HG03457 (cell line): ENCODE results near the gene FHOD3.

ENCODE experiments used
- ATAC-seq: cut with Tn5 transposase; IDR thresholded peaks from one replicate; pipeline ENCODE4 v1.9.1; 2021; ENCODE audit warnings: moderate number of reproducible peaks; ENCODE audit not compliant: unreplicated experiment

Gene FHOD3

DNA sequence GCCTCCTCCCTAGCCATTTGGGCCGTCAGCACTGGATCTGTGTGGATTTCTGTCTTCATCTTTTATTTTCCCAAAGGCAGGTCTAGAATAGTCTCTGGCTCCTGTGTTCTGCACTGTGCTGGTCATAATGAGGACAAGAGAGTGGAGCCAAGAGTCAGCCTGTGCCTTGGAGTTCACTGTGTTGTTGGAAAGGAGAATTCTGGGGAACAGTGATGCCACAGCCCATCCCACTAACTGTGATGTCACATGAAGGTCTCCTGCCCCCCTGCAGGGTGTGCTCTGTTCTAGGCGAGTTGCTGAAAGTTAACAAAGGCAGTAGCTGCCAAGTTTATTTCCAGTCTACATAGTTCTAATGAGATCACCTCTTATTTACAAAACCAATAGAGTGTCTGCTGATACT lies 282.8 kb downstream of the FHOD3 start:
- ATAC-seq = no peak

DNA sequence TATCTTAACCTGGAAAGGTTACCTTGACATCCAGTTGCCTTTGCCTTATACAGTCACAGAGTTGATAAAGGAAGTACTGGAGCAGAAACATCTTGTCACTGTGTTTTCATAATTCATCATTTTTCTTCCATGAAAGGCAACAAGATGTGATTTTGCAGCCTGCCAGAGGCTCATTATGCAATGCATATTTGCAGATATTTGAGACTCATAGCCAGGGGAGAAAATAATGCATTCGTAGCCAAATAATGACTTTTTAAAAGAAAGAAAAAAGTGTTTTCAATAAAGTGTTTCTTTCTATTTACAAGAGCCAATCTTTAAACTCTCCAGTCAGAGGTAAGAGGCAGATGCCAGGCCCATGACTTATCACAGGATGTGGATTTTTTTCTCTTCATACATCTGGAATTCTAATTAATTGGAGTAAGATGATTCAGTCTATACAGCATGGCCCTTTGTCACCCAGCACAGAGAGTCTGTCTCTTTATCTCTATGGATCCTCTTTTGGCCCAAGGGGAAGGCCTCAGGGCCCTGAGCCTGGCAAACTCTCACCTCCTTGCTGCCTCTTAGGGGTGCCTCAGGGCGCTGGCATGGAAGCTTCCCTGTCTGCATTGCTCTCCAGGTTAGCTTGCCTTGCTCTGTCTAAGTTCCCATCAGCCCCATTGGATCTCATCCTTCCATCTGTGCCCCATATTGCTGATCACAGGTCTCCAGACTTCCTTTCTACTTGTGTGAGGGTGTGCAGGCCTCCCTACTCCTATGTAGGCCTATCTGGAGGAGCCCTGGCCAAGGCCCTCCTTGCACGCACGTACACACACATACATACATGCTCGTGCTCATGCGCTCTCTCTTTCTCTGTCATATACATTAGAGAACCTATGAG lies 283.6 kb downstream of the FHOD3 start:
- no peak for ATAC-seq

- ATAC-seq = no peak
Measured at GRCh38 chr18:36582988-36583745, 285.7 kb downstream of the FHOD3 start.

- ATAC-seq = no peak
Measured at GRCh38 chr18:36589857-36590543, 292.5 kb downstream of the FHOD3 start.

- no peak for ATAC-seq
Measured at GRCh38 chr18:36590621-36591580, 293.4 kb downstream of the FHOD3 start.

DNA sequence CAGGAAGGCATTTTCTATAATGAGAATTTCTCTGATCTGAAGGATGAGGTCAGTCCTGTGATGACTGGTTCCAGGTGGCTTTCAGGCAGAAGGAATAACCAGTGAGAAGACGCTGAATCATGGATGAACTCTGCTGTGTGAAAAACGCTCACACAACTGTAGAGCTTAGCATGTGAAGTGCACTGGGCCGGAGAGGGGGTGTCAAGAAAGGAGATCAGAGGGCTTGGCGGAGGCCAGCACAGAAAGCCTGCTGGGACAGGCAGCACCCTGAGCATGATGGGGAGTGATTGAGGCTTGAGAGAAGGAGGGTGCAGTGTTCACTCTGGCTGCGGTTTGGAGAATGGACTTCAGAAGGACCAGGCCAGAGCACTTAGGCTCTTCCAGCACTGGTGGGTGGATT lies 294.8 kb downstream of the FHOD3 start:
- no peak for ATAC-seq

- no peak for ATAC-seq
Measured at GRCh38 chr18:36593001-36593400, 295.5 kb downstream of the FHOD3 start.

GRCh38 chr18:36593641-36594040 lies 296.1 kb downstream of the FHOD3 start:
- ATAC-seq = no peak

DNA sequence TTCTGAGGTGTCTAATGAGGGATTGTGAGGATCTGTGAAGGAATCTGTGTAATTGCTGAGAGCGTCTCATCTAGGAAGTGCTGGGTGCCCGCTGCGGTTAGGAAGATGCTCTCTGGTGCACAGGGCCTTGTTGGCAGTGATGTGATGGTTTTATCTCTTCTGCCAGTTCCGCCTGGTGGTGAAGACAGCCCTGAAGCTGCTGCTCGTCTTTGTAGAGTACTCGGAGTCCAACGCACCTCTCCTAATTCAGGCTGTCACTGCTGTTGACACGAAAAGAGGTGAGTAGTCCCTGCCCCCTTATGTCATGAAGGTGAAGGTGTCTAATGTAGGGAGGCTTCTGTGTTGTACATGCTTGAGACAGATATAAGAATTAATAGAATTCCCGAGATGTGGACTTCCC lies 297.1 kb downstream of the FHOD3 start:
- no peak for ATAC-seq

GRCh38 chr18:36595046-36595817 lies 297.7 kb downstream of the FHOD3 start:
- ATAC-seq = no peak

GRCh38 chr18:36595818-36596215 lies 298.3 kb downstream of the FHOD3 start:
- ATAC-seq = no peak

DNA sequence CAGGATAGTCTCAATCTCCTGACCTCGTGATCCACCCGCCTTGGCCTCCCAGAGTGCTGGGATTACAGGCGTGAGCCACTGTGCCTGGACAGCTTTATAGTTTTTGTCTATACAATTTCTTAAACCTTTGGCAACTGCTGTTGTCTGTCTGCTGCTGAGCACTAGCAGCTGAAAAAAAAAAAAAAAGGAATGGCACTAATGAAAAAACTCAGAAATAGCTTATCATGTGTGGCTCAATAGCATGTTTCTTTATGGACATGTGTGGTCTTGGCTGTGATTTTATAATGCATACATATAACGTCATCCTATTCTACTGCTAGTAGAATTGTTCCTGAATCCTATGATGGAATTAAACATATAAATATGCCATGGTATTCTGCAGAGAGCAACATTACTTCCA lies 300.1 kb downstream of the FHOD3 start:
- ATAC-seq = no peak

DNA sequence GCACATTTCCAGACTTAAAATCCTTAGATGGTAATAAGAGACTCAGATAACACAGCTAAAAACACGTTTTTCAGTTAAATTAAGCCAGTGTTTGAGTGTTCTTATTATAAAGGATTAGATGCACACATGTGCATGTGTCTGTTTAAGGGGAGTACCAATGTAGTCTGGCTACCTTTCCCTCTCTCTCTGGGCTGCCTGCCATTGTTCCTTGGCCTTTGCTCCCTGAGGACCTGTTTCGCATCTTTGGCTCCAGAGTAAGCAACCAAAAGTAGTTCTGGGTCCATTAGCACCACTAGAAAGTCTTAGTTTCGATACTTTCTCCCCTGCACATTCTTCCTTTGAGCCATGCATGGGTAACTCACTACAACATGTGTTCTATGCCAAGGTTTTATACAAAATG lies 303.0 kb downstream of the FHOD3 start:
- ATAC-seq = no peak

DNA sequence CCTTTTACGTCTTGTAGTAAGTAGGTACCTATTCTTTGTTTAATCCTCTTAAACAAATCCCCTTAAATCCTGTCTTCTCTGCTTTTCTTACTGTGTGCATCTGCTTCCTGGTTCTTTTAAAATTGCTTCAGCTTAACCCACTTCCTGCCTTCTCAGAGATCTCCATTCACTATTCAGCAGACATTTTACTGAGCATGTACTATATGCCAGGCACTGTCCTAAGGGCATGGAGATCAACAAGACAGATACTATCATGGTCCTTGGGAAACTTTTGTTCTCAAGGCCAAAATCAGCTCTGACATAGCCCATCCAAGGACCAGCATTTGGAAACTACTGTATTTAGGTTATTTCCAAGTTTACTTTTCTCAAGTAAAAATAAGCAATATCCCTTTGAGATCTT lies 303.8 kb downstream of the FHOD3 start:
- no peak for ATAC-seq

- ATAC-seq = no peak
Measured at GRCh38 chr18:36602071-36602470, 304.6 kb downstream of the FHOD3 start.

DNA sequence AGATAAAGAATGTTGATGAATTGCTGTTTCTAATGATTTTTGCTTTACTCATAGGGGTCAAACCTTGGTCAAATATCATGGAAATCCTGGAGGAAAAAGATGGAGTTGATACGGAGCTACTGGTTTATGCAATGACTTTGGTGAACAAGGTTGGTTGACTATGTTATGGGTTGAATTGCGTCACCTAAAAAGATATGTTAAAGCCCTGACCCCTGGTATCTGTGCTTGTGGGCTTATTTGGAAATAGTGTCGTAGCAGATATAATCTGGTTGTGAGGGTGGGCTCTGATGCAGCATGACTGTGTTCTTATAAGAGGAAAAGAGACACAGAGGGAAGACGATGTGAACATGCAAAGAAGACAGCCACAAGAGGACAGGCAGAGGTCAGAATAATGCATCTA lies 305.1 kb downstream of the FHOD3 start:
- no peak for ATAC-seq

- ATAC-seq = no peak
Measured at GRCh38 chr18:36608107-36608506, 310.6 kb downstream of the FHOD3 start.

DNA sequence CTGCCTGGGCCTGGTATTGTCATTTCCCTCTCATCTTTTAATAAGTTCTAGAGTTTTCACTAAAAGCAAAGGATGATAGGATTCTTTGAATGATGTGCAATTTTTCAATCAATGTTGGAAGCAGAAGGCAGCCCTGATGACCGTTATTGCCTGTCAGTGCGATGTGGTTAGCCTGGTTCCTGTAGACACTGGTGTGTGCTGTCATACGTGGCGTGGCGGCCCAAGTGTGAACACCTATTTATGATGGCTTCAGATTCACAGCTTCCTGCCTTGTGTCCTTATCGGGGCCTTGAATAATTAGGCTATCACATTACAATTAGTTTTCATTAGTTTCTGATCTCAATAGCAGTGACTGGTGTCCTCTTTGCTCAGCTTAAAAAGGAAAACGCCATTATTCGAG lies 312.7 kb downstream of the FHOD3 start:
- ATAC-seq = no peak

GRCh38 chr18:36610661-36611060 lies 313.1 kb downstream of the FHOD3 start:
- no peak for ATAC-seq

- no peak for ATAC-seq
Measured at GRCh38 chr18:36613069-36613468, 315.6 kb downstream of the FHOD3 start.
